GM21576 (cell line): Measurements from ENCODE around the gene YAP1.
"Not testable (repeated sequence)": the region's sequence is repeated elsewhere in the genome, so short reads cannot be mapped to it uniquely, and the experiment has no call there.

Experiments used
- ATAC-seq: cut with Tn5 transposase; IDR thresholded peaks from one replicate; pipeline ENCODE4 v1.9.1; 2021; ENCODE audit warnings: mild to moderate bottlenecking, moderate library complexity; ENCODE audit not compliant: unreplicated experiment

The YAP1 gene

DNA sequence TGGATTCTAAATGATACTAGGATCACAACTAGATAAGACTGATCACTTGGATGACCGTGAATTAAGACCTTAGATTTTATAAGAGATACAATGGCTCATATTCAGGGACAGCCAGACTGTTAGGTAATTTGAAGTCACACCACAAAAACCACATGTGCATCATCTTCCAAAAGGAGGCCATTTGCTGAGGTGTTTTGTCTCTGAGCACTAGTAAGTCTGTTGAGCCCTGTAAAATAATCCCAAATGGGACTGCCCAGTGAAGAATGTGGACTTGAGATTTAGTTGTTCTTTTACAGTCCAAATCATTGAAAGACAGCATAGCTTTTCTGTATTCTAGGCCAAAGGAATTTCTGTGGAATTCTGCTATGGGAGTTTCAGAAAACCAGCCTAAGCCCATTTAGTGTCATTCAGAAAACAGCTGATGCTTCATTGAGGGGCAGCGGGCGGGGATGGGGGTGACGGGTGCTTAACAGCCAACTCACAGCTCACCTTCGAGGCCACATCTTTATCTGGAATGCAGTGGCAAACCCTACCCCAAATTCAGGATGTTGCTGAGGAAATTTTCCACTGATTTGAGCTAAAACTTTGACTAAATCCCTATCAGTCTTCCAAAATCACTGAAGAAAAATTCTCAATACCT is 127.0 kb downstream of the YAP1 start:
- no peak for ATAC-seq

DNA sequence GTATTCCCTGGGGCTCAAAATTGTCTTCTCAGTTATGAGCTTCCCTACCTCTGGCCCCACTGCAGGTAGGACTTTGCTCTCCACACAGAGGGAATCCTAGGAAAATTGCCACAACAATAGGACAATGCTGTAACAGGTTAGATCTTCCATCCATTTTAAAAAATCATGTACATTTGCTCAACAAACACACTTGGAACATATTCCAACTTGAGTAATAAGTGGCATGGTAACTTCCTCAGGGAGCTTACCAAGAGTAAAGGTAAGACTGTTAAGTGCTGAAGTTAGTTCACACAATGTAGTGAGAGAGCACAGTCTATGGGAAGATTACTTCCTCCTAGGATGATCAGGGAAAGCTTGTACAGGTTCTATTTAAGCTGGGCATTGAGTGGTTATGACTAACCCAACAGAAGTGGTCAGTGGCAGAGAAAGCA is 128.2 kb downstream of the YAP1 start:
- no peak for ATAC-seq

DNA sequence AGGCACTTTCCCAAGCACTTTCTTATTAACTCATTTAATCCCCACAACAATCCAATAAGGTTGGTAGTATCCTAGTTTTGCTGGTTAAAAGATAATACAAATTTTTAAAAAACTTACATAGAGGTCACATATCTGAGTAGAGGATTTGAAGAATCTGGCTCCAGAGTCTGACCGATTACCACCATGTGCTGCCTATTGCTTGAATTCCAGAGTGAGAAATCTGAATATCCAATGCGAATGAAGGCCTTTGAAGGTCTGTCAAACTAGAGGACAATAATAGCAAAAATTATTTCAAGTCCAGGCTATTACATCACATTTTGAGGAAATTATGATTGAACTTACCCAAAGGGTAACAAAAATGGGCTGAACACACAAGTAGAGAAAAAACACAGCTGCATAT is 129.2 kb downstream of the YAP1 start:
- ATAC-seq: no peak

DNA sequence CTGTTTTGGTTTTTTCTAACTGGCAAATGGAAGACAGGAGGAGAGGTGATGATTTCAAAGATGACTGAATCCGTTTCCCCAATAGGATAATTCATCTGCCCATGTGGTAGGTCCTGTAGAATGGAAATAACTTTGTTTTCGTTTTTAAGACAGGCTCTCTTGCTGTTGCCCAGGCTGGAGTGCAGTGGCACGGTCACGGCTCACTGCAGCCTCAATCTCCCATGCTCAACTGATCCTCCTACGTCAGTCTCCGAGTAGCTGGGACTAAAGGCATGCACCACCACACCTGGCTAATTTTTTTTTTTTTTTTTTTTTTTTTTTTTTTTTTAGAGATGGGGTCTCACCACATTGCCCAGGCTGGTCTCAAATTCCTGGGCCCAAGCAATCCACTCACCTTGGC is 129.7 kb downstream of the YAP1 start:
- ATAC-seq: no peak

DNA sequence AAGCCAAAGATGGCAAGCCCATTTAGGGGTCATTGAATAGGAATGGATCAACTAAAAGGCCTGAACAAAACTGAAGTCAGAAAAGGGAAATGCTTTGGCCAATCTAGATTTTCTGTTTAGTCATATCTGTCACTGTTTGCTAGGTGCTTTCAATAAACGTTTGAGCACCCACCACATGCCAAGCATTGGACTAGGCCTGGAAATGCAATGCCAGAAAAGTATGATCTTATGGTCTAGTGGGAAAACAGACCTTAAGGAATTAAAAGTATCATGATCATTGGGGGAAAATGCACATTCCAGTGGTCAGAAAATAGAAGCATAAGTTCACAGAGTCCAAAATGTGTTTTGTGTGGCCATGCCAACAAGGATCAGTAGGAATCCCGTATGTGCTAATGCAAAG is 130.3 kb downstream of the YAP1 start:
- peak; percentile 41 for ATAC-seq

DNA sequence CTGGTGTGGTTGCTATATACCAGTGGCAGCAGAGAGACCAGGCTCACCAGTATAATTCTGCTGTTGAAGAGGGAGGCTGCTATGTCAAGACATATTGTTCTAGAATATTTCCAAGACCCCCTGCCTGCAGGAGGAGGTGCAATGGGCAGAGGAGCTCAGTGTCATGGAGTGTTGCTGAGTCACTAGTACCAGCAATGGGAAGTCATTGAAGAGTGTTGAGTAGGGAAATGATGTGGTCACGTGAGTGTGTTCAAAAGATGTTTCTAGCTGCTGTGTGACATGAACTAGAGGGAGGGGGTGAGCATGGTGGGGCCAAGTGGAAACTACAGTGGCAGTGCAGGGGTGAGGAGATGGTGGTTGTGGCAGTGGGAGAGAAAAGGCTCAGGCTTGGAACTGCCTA is 130.8 kb downstream of the YAP1 start:
- ATAC-seq: no peak

DNA sequence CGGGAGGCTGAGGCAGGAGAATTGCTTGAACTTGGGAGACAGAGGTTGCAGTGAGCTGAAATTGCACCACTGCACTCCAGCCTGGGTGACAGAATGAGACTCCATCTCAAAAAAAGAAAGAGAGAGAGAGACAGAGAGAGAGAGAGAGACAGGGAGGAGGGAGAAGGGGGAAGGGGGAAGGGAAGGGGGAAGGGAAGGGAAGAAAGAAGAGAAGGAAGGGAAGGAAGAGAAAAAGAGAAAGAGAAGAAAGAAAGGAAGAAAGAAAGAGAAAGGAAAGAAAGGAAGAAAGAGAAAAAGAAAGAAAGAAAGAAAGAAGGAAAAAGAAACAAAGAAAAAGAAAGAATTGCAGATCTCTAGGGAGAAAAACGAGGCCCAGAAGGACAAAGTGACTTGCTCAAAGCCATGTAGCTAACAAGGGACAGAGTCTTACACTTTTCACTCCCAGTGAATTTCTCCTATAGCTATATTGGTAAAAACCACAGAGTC is 133.2 kb downstream of the YAP1 start:
- no peak for ATAC-seq

DNA sequence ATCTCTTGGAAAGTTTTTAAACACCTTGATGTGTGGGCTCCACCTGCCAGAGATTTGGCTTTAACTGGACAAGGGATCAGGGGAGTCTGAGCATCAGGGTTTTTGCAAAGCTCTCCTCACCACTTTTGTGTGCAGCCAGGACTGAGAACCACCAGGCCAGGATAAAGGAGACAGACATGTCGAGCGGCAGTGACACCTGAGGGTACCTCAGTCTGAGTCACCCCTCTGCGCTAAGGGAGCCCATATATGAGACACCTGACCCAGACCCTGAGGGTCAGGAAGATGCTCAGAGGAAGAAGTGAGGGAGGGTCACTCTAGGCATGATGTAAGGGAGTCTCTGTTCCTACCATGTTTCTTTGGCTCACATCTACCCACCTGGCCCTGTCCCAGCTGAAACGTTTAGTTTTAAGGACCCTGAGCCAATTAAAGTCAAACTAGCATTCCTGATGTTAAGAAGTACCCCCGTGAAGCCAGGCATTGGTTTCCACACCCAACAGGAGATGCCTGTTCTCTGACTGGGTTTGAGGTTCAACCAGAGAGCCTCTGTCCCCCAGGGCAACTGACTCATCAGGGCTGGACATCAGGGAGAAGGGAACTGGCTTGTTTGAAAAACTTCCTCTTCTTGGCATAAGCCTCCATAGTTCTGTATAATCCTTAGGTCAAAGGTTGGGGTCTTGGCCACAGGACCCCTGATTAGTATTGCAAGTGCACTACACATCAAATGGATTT is 134.6 kb downstream of the YAP1 start:
- ATAC-seq: no peak

DNA sequence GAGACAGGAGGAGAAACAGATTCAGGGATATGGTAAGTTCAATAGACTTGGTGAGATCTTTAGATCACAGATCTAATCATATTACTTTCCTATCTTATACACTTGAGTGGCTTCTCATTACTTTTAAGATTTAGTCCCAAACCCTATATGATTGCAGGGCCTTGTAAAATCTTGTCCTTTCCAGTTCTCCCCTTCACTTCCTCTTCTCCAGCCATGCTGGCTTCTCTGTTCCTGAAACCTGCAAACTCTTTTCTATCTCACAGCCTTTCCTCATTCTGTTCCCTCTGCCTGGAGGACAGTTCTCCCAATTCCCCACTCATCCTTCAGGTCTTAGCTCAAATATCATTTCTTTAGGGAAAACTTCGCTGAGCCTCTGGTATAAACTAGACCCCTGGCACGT is 141.2 kb downstream of the YAP1 start:
- no peak for ATAC-seq

DNA sequence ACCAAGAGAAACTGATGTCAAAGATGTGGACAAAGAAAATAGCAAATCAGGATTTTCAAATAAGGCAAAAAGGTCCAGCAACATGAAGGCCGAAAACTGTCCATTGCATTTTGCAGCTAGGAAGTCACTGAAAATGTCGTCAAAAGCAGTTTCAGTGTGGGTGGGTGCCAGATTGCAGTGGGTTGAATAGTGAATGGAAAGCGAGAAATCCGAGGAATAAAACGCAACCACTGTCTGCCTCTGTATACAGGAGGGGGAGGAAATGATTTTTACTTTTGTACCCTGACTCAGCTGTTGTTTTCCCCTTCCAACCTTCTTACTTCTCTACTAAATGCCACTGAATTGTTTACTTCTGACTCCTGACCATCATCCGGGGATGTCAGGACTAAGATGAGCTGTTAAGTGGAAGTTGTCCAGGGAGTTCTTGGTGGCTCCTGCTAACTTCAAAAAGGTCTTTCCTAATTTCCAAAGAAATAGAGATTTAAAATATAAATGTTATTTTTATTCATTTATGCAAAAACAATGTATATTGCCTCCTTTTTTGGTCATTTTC is 142.2 kb downstream of the YAP1 start:
- ATAC-seq: no peak

DNA sequence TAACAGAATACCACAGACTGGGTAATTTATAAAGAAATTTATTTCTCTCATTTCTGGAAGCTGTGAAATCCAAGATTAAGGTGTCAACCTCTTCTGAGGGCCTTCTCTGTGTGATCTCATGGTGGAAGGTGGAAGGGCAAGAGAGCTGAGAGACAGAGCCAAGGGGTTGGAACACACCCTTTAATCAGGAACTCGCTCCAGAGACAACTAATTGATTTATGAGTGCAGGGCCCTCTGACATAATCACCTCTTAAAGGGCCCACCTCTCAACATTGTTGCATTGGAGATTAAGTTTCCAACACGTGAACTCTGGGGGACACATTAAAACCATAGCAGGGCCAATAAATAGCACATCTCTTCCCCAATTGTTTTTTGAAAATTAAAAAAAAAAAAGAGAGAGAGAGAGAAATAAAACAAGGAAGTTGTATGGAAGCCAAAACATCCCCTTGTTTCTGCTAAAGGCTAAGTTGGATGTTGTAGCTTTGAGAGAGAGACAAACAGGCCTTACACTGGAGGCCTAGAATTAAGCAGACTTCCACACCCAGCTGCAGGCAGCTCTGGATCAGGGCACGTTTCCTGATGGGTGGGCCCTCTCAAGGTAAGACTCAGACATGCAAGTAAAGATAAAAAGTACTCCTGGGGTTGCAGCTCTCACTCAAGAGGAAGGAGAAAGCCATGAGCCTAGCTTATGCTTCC is 142.9 kb downstream of the YAP1 start:
- ATAC-seq: no peak

DNA sequence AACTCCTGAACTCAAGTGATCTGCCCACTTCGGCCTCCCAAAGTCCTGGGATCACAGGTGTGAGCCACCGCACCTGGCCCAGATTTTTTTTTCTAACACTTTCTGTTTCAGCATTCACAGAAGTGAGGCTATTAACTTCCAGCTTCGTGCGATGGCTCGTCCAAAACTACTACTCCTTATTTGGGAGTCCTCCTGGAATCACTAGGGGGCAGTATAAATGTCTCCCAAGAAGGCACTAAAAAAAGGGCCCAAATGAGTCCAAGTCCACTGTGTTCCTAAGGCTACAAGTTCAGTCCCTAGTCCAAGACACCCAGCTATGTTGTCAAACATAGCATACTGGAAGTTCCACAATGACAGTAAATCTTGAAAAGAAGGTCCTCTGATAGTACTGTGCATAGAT is 143.8 kb downstream of the YAP1 start:
- ATAC-seq: no peak

DNA sequence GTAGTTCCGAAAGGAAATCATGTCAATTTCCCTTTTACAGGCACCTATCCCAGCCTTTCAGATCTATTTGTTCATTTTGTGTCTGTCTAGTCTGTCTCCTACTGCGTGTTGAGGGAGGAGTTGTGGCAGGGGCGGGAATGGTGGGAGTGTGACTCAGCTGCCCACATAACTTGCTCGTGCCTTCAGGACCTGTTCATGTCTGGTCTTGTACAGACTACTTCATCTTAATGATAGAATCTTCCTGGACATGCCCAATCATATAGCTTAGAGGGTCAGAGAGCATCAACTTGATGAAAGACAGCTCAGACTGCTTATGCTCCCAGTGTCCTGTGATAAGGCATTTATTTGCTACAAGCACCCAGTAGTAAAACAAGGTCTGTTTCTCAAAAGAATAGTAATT is 146.0 kb downstream of the YAP1 start:
- ATAC-seq: no peak

DNA sequence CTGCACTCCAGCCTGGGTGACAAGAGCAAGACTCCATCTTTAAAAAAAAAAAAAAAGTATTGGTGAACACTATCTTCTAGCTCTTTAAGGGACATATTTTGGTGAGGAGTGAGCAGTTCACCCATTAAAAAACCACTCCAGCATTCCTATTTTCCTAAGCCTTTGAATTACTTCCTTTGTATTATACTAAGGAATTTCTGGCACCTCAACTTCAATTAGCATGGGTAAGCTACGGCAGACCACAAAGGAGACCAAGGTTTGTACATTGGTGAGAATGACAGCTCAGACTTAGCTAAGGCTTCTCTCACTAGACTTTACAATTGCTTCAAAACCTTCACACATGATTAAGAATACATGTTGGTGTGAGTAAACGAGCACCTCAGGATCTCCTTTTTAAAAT is 150.0 kb downstream of the YAP1 start:
- no peak for ATAC-seq

DNA sequence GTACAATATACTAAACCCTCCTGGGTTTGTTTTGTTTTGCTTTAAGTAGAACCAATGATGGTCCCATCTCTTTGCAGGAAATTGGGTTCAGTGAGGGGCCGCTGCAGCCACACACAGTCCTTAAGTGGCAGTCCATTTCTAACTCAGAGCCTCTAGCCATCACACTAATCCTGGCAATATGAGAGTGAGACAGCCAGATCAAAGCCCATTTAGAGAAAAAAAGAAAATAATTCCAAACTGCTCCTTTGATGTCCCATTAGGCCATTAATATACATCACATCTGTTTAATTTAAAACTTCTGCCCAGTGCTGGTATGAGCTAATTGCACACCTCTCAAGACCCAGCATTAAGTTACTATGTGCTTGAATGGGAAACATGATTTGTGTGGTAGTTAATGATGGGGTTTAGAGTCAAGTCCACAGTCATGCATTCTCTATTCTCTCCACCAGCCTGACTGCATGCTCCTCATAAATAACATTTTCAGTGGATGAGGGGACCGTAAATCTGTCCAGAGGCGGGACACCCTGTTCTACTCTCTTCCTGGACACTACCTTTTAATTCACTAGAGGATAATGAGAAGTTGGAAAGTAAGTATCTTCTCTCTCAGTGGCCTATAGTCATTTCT is 153.2 kb downstream of the YAP1 start:
- ATAC-seq: no peak

DNA sequence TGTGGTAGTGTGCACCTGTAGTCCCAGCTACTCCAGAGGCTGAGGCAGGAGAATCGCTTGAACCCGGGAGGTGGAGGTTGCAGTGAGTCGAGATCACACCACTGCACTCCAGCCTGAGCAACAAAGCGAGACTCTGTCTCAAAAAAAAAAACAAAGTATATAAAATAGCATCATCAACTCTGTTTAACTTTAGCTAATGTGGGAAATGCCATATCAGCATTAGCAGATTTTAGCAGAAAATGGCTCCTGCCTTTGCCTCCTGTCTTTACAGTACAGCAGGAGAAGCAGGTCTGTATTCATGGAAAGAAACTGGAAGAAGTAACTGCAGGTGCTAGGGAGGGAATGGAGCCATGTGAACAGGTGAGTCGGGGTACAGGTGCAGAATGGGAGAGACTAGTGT is 154.5 kb downstream of the YAP1 start:
- not testable (repeated sequence) for ATAC-seq

DNA sequence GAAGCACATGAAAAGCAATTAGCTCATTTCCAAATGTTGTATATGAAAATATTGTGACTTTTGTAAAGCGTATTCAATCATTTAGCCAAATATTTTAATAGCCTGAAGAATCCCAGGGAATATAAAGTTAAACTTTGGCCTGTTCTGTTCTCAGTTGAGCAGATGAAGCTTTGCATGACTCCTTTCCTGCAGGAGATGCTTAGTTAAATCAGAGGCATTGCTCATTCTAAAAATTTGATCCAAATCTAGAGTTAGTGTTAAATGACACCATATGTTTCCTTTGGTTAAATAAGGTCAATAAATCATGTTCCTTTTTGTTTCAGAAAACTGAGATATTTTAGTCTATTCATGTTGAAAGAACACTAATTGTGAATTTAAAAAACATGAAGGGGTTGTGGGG is 155.9 kb downstream of the YAP1 start:
- ATAC-seq: no peak

DNA sequence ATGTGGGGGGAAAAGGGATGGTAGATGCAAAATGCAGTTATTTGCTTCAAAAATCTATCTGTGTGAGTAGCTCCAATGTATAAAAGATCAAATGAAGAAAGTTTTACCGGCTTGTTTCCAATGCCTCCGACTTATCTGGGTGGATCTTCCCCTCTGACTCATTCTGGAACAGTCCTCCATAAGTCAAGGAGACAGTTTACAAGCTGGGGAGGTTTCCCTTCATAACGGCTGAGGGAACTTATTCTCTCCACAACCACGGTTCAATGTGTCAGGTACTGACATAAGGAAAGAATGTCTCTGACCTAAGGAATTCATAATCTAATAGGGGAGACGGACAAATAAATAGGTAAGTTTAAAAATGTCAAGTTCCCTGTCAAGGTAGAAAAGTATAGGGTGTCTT is 157.4 kb downstream of the YAP1 start:
- no peak for ATAC-seq

DNA sequence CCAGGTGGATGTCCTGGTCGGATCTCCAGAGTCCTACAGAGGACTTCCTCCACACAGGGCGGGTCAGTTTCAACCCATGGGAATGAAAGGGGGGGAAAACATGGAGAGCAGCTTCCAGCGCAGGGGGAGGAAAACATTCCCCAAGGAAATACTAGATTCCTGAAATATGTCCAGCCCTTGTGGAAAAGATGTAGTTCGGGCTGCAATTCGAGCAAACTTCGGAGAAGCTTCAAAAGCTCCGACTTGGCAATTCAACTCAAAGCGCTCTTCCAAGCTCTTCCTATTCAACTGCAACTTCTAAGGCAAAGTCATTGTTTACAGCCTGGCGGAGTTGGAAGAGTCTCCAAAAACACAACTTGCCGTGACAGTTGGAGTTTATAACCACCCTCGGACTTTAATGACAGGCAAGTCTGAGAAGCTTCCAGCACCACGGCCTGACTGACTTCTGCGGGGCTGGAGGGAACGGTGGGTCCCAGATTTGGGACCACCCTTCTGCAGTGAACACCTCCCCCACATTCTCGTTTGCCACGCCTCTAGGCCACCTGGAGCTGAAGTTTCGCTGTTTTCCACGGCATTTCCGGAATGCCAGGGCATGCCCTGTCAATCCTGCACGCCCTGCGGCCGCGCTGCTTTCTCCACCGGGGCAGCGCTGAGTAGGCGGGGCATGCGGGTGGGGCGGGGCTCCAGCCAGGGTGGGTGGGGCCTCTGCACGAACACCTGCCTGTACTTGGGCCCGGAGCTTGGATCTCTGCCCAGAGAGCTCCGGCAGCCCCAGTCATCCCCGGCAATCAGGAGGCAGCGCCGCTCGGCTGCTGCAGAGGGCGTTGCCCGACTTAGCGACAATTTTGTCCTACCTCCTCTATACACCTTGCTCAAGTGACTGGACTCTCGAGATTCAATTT is 158.1 kb downstream of the YAP1 start:
- peak; percentile 99 for ATAC-seq

DNA sequence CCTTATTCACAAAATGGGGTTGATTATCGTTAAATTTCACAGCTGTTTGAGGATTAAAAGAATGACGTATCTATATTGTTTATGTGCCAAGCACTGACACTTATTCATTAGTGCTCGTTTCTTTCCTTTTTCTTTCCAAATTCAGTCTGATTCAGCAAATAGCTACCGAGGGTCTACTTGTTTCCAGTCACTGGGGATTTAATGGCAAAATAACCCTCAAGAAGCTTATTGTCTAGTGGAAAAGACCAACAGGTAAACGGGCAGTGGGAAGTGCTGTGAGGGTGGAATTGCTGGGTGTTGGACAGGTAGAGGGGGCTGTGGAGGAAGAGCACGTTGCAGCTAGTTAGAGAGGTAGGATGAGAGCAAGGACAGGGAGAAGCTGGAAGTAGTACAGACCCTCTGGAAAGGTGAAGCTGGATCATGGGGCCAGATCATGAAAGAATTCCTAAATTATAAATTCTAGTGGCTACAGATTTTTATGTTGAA is 158.8 kb downstream of the YAP1 start:
- ATAC-seq: no peak
